Prostate gland (tissue), 2 donors: ENCODE measurements around the gene SLC17A7. TPM values are rescaled to one million over a fixed set of nuclear protein-coding genes. Genes with fewer than 3 reads are reported as not detected.

Source experiments
- DNase-seq: peaks from one replicate; pipeline ENCODE4 v3.0.0-alpha.2; 2019; ENCODE audit warnings: low spot score
- H3K27ac ChIP-seq, 2 donors: fragments of 200-600 bp; sonication (generic); 2 replicates each; pipeline ENCODE4 v1.5.1; 2017 to 2019
- H3K27me3 ChIP-seq: fragments of 200-600 bp; sonication (generic); replicated peaks from 2 replicates; pipeline ENCODE4 v1.5.1; 2019; ENCODE audit not compliant: insufficient read depth
- H3K36me3 ChIP-seq, 2 donors: fragments of 200-600 bp; sonication (generic); 1 replicate in 1 of 2; 2 replicates in 1 of 2; pipeline versions ENCODE4 v1.5.1 to v1.8.1; 2017 to 2019
- H3K4me1 ChIP-seq: fragments of 200-600 bp; sonication (generic); replicated peaks from 2 replicates; pipeline ENCODE4 v1.5.1; 2019
- H3K4me3 ChIP-seq, 2 donors: fragments of 200-600 bp; sonication (generic); 2 replicates each; pipeline ENCODE4 v1.5.1; 2017 to 2019
- H3K9me3 ChIP-seq: fragments of 200-600 bp; sonication (generic); 2 replicates; pipeline ENCODE4 v1.5.1; 2017
- CTCF ChIP-seq, 4 experiments: fragments of 200-600 bp in 2 of 4; fragments of 450-650 bp in 2 of 4; sonication (generic) in 2 of 4; IDR thresholded peaks; 1 replicate in 3 of 4; 2 replicates in 1 of 4; pipeline ENCODE4 v1.5.1; 2016 to 2019; ENCODE audit warnings: antibody characterized with exemption in 4 of 4, mild to moderate bottlenecking in 2 of 4, moderate library complexity in 2 of 4
- POLR2A ChIP-seq: fragments of 450-650 bp; IDR thresholded peaks from one replicate; pipeline ENCODE4 v1.6.1; 2016; ENCODE audit warnings: antibody characterized with exemption, mild to moderate bottlenecking
- POLR2AphosphoS5 ChIP-seq: sonication (generic); formaldehyde crosslinking; IDR thresholded peaks from one replicate; pipeline ENCODE4 v1.6.1; 2017; ENCODE audit warnings: antibody characterized with exemption
- WGBS: methylation state at CpG from one replicate; pipeline ENCODE4 v1.1.5; 2018; 5-methylcytosine and 5-hydroxymethylcytosine counted together
- intact Hi-C: fragments of 100-400 bp; cut with DNase I; formaldehyde crosslinking; loops from one replicate; pipeline ENCODE4 v1.14.2; 2022
- total RNA-seq, 2 donors: library from RNA; depleted of rRNA; stranded (reverse); fragments of >200 nt; gene quantifications; one replicate each; pipeline ENCODE4 v1.1.0, GENCODE V29; 2016

SLC17A7 gene
- total RNA-seq, 2 donors from 2014 or later, result 0.09 to 0.40 TPM

GRCh38 chr19:49400029-49400428 lies 41.3 kb downstream of the SLC17A7 start:
- Histone ChIP-seq H3K4me1 (no peaks in the 10 kb centered on the region), H3K9me3 (no peaks in the 10 kb centered on the region), H3K4me3 (no peak overlapping the region), H3K27me3 (no peaks in the 10 kb centered on the region), H3K27ac (no peak overlapping the region), H3K36me3 (no peaks in the 10 kb centered on the region)
- WGBS, result 85% methylated on average over 6 of the region's 6 CpGs
- no peak for DNase-seq
- intact Hi-C loops, result no loop called here
- TF ChIP-seq CTCF (IDR thresholded peaks at IDR 0.05) (no peak), POLR2A (no peak), POLR2AphosphoS5 (no peak)

- no peak for TF ChIP-seq POLR2A
- TF ChIP-seq POLR2AphosphoS5, result no peak
- TF ChIP-seq CTCF (IDR thresholded peaks at IDR 0.05), result no peak
- 98% methylated on average over 6 of the region's 6 CpGs for WGBS
- Histone ChIP-seq H3K9me3 (no peaks in the 10 kb centered on the region), H3K36me3 (no peaks in the 10 kb centered on the region), H3K4me1 (no peaks in the 10 kb centered on the region), H3K27me3 (no peaks in the 10 kb centered on the region), H3K27ac (no peak overlapping the region), H3K4me3 (no peak overlapping the region)
- intact Hi-C loops, result no loop called here
- no peak for DNase-seq
These were observed 42.4 kb downstream of the SLC17A7 start for GRCh38 chr19:49398931-49399330.

GRCh38 chr19:49398001-49398615 lies 43.2 kb downstream of the SLC17A7 start:
- Histone ChIP-seq H3K9me3 (no peaks in the 10 kb centered on the region), H3K4me3 (no peak overlapping the region), H3K27ac (no peak overlapping the region), H3K27me3 (no peaks in the 10 kb centered on the region), H3K4me1 (no peaks in the 10 kb centered on the region), H3K36me3 (no peaks in the 10 kb centered on the region)
- intact Hi-C loops, result no loop called here
- no peak for DNase-seq
- TF ChIP-seq POLR2A (no peak), CTCF (IDR thresholded peaks at IDR 0.05) (no peak), POLR2AphosphoS5 (no peak)
- WGBS, result 49% methylated on average over 11 of the region's 11 CpGs

- no peaks in the 10 kb centered on the region for H3K9me3 ChIP-seq
- no peaks in the 10 kb centered on the region for H3K4me1 ChIP-seq
- DNase-seq, result no peak
- H3K4me3 ChIP-seq, result no peak overlapping the region
- H3K36me3 ChIP-seq, result no peaks in the 10 kb centered on the region
- 86% methylated on average over 8 of the region's 8 CpGs for whole genome bisulfite sequencing
- TF ChIP-seq POLR2AphosphoS5 (no peak), CTCF (IDR thresholded peaks at IDR 0.05) (no peak), POLR2A (no peak)
- intact Hi-C loops, result no loop called here
- H3K27ac ChIP-seq, result no peak overlapping the region
- no peaks in the 10 kb centered on the region for H3K27me3 ChIP-seq
These were observed 44.4 kb downstream of the SLC17A7 start for GRCh38 chr19:49396738-49397505.
